ENCODE measurements around the gene CCND2.

DNA sequence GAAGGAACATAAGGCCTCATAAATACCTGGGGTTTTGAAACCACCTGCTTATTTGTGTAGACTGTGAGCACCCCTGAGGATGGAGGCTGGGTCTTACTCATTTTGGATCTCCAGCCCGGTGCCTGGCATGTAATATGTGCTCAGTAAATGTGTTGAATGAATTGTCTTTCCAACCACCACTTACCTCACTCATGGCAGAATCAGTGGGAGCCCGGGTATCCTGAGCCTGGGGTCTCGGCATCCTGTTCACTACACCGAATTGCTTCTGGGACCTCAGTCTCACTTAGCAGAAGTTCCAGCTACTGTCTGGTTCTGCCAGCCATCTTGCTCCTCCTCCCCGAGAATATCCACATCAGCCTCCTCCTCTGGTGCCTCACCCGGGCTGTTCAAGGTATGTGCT, 43.0 kb upstream of the CCND2 start:
- TF ChIP-seq, protein P1, sequence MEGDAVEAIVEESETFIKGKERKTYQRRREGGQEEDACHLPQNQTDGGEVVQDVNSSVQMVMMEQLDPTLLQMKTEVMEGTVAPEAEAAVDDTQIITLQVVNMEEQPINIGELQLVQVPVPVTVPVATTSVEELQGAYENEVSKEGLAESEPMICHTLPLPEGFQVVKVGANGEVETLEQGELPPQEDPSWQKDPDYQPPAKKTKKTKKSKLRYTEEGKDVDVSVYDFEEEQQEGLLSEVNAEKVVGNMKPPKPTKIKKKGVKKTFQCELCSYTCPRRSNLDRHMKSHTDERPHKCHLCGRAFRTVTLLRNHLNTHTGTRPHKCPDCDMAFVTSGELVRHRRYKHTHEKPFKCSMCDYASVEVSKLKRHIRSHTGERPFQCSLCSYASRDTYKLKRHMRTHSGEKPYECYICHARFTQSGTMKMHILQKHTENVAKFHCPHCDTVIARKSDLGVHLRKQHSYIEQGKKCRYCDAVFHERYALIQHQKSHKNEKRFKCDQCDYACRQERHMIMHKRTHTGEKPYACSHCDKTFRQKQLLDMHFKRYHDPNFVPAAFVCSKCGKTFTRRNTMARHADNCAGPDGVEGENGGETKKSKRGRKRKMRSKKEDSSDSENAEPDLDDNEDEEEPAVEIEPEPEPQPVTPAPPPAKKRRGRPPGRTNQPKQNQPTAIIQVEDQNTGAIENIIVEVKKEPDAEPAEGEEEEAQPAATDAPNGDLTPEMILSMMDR (IDR thresholded peaks at IDR 0.05), result no peak
- TF ChIP-seq POLR2A (IDR thresholded peaks at IDR 0.05), result no peak

Data from testis (tissue), 2 donors.